T-helper 17 cell (primary cell): ENCODE results near the gene CD302. TPM values are rescaled to one million over a fixed set of nuclear protein-coding genes. Genes with fewer than 3 reads are reported as not detected.
A peak's percentile ranks its signal among the peaks of the same experiment; 100 is the strongest.
"Not testable (repeated sequence)": the region's sequence is repeated elsewhere in the genome, so short reads cannot be mapped to it uniquely, and the experiment has no call there.

Source experiments
- ATAC-seq: fragments of 150-1000 bp; cut with Tn5 transposase; 2 replicates; pipeline ENCODE4 v1.10.0; 2021; ENCODE audit warnings: mild to moderate bottlenecking, moderate library complexity
- DNase-seq, 3 donors: peaks; one replicate each; pipeline versions ENCODE4 v3.0.0 to v3.0.0-alpha.2; 2020 to 2021
- H3K9me3 ChIP-seq: one replicate; pipeline ENCODE4 v1.7.0; 2013; ENCODE audit warnings: low read length, mild to moderate bottlenecking; ENCODE audit not compliant: control insufficient read depth, poor library complexity, severe bottlenecking
- H3K27ac Mint-ChIP-seq: one replicate; pipeline ENCODE4 v1.8.0; 2022; ENCODE audit warnings: mild to moderate bottlenecking, moderate library complexity, mixed read lengths
- H3K27me3 Mint-ChIP-seq: one replicate; pipeline ENCODE4 v1.8.0; 2022; ENCODE audit warnings: mixed read lengths
- H3K36me3 Mint-ChIP-seq: one replicate; pipeline ENCODE4 v1.8.0; 2022; ENCODE audit warnings: low read depth, mixed read lengths
- H3K4me1 Mint-ChIP-seq: one replicate; pipeline ENCODE4 v1.8.0; 2022; ENCODE audit warnings: mild to moderate bottlenecking, mixed read lengths
- H3K4me3 Mint-ChIP-seq: one replicate; pipeline ENCODE4 v1.8.0; 2022; ENCODE audit warnings: mild to moderate bottlenecking, moderate library complexity, mixed read lengths
- total RNA-seq, 4 donors: library from RNA in 2 of 4; stranded (reverse) in 2 of 4; gene quantifications; one replicate each; pipeline ENCODE4 v1.2.3 and lab custom pipeline; 2022 to 2026

The CD302 gene
- total RNA-seq, 2 donors from 2014 or later: 1.5 to 3.0 TPM

GRCh38 chr2:159736048-159736447, 62.0 kb downstream of the CD302 start:
- Mint-ChIP-seq H3K4me3 (no peak overlapping the region), H3K27ac (no peak overlapping the region), H3K36me3 (no peaks in the 10 kb centered on the region), H3K4me1 (peaks cover 23% of the 10 kb centered on the region), H3K27me3 (no peaks in the 10 kb centered on the region)
- no peaks in the 10 kb centered on the region for H3K9me3 ChIP-seq
- DNase-seq (no peak), ATAC-seq (no peak)

GRCh38 chr2:159735648-159736047, 62.4 kb downstream of the CD302 start:
- no peak overlapping the region for H3K4me3 Mint-ChIP-seq
- no peaks in the 10 kb centered on the region for H3K27me3 Mint-ChIP-seq
- H3K4me1 Mint-ChIP-seq: peaks cover 27% of the 10 kb centered on the region
- ATAC-seq: no peak
- H3K27ac Mint-ChIP-seq: peak overlapping the region; percentile 17
- peaks cover 4% of the 10 kb centered on the region for H3K36me3 Mint-ChIP-seq
- DNase-seq: no peak
- H3K9me3 ChIP-seq: no peaks in the 10 kb centered on the region

- no peak for ATAC-seq
- H3K9me3 ChIP-seq: no peaks in the 10 kb centered on the region
- Mint-ChIP-seq H3K4me1 (peaks cover 28% of the 10 kb centered on the region), H3K27ac (peak overlapping the region; percentile 9), H3K27me3 (no peaks in the 10 kb centered on the region), H3K36me3 (peaks cover 10% of the 10 kb centered on the region), H3K4me3 (no peak overlapping the region)
- no peak for DNase-seq
Observed at GRCh38 chr2:159728629-159729028, 69.4 kb downstream of the CD302 start.

- ATAC-seq: no peak
- H3K27ac Mint-ChIP-seq: peak overlapping the region; percentile 22
Observed at GRCh38 chr2:159725713-159726112, 72.3 kb downstream of the CD302 start.

GRCh38 chr2:159724795-159725572, 73.0 kb downstream of the CD302 start:
- not testable (repeated sequence) for DNase-seq, H3K36me3 Mint-ChIP-seq, H3K9me3 ChIP-seq, H3K27me3 Mint-ChIP-seq, ATAC-seq
- Mint-ChIP-seq H3K27ac (peak overlapping the region; percentile 60), H3K4me3 (peak overlapping the region; percentile 19), H3K4me1 (peaks cover 52% of the 10 kb centered on the region)

More at GRCh38 chr2:159725713-159726112, 72.3 kb downstream of the CD302 start:
- DNase-seq: no peak
- peaks cover 45% of the 10 kb centered on the region for H3K4me1 Mint-ChIP-seq
- peaks cover 7% of the 10 kb centered on the region for H3K36me3 Mint-ChIP-seq
- H3K4me3 Mint-ChIP-seq: no peak overlapping the region
- H3K27me3 Mint-ChIP-seq: no peaks in the 10 kb centered on the region
- no peaks in the 10 kb centered on the region for H3K9me3 ChIP-seq

GRCh38 chr2:159722580-159722979, 75.4 kb downstream of the CD302 start:
- H3K9me3 ChIP-seq: no peaks in the 10 kb centered on the region
- ATAC-seq: no peak
- Mint-ChIP-seq H3K27ac (no peak overlapping the region), H3K36me3 (peaks cover 5% of the 10 kb centered on the region), H3K27me3 (no peaks in the 10 kb centered on the region), H3K4me3 (peak overlapping the region; percentile 72), H3K4me1 (peaks cover 52% of the 10 kb centered on the region)
- DNase-seq: no peak

- H3K27ac Mint-ChIP-seq: no peak overlapping the region
- ATAC-seq: no peak
- DNase-seq: no peak
- peak overlapping the region; percentile 37 for H3K4me3 Mint-ChIP-seq
- H3K27me3 Mint-ChIP-seq: no peaks in the 10 kb centered on the region
- peaks cover 60% of the 10 kb centered on the region for H3K4me1 Mint-ChIP-seq
- peaks cover 5% of the 10 kb centered on the region for H3K36me3 Mint-ChIP-seq
- H3K9me3 ChIP-seq: no peaks in the 10 kb centered on the region
Observed at GRCh38 chr2:159720676-159721075, 77.3 kb downstream of the CD302 start.

Other genes with a start within 250 kb of the CD302 start
- gene BAZ2B, start 181.7 kb downstream of the CD302 start, total RNA-seq: 10 to 100 TPM; 30.7 to 39.3 TPM
- gene MARCHF7, start 85.7 kb downstream of the CD302 start, total RNA-seq: 10 to 100 TPM; 62.0 to 69.4 TPM
- 10 to 100 TPM; 31.8 to 37.1 TPM for gene LY75, start 106.5 kb upstream of the CD302 start, total RNA-seq